Retinal pigment epithelial cell (primary cell): ENCODE data around the gene GFAP.
"Not testable (repeated sequence)": the region's sequence is repeated elsewhere in the genome, so short reads cannot be mapped to it uniquely, and the experiment has no call there.

Experiments used
- DNase-seq: peaks from one replicate; pipeline ENCODE4 v3.0.0-alpha.2; 2010; ENCODE audit warnings: low read depth
- H3K4me3 ChIP-seq: 2 replicates; pipeline ENCODE4 v1.5.1; 2011; ENCODE audit warnings: mild to moderate bottlenecking, low read length, control low read depth, moderate library complexity
- TF ChIP-seq, protein P1 (sequence below): conservative IDR thresholded peaks from 2 replicates; pipeline ENCODE4 v1.5.1; 2011; ENCODE audit warnings: low read depth, low read length, control low read depth, inconsistent platforms

Gene GFAP

DNA sequence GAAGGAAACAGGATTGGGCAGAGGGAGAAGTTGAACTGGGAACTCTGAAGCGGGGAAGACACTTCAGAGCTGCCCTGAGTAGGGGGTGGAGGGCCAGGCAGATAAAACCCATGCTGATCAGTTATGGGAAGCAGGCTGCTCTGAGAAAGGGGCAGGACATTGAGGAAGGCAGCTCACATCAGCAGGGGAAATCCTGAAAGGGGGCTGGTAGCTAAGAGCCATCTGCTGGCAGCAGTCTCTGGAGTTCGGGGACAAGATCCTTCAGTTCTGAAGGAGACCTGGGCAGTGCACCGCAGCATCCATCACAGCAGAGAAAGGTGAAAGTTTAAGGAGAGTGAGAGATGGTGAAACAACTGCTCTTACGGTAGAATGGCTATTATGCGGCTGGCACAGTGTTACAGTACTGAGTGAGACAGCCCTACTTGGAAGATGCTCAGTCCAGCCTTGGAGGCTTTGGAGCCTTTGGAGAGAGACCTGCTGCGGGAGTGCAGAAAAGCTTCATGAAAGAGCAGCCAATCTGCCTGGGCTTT, 37.7 kb upstream of the GFAP start:
- no peak overlapping the region for H3K4me3 ChIP-seq
- TF ChIP-seq, protein P1, sequence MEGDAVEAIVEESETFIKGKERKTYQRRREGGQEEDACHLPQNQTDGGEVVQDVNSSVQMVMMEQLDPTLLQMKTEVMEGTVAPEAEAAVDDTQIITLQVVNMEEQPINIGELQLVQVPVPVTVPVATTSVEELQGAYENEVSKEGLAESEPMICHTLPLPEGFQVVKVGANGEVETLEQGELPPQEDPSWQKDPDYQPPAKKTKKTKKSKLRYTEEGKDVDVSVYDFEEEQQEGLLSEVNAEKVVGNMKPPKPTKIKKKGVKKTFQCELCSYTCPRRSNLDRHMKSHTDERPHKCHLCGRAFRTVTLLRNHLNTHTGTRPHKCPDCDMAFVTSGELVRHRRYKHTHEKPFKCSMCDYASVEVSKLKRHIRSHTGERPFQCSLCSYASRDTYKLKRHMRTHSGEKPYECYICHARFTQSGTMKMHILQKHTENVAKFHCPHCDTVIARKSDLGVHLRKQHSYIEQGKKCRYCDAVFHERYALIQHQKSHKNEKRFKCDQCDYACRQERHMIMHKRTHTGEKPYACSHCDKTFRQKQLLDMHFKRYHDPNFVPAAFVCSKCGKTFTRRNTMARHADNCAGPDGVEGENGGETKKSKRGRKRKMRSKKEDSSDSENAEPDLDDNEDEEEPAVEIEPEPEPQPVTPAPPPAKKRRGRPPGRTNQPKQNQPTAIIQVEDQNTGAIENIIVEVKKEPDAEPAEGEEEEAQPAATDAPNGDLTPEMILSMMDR = no peak
- DNase-seq = no peak

DNA sequence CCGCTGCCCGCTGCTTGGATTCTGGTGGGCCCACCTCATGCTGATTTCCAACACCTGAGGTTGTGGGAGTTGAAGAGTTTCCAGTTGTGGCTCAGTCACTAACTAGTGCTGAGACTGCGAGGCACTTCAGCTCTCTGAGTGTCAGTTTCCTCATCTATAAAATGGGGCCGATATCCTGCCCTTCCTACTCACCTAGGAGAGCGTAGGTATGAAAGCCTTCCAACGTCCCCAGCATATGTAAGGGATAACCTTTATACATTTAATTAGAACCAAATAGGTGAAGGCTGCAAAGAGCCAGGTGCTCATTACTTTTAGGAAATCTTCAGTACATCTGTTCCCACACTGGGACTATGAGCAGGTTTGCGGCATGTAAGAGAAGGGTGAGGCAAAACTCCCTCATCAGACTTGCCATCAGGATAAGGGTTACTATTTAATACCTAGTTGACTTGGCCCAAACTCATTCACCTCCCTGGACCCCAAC, 33.1 kb upstream of the GFAP start:
- TF ChIP-seq, protein P1 = no peak
- DNase-seq = no peak
- peak overlapping the region; percentile 92 for H3K4me3 ChIP-seq

DNA sequence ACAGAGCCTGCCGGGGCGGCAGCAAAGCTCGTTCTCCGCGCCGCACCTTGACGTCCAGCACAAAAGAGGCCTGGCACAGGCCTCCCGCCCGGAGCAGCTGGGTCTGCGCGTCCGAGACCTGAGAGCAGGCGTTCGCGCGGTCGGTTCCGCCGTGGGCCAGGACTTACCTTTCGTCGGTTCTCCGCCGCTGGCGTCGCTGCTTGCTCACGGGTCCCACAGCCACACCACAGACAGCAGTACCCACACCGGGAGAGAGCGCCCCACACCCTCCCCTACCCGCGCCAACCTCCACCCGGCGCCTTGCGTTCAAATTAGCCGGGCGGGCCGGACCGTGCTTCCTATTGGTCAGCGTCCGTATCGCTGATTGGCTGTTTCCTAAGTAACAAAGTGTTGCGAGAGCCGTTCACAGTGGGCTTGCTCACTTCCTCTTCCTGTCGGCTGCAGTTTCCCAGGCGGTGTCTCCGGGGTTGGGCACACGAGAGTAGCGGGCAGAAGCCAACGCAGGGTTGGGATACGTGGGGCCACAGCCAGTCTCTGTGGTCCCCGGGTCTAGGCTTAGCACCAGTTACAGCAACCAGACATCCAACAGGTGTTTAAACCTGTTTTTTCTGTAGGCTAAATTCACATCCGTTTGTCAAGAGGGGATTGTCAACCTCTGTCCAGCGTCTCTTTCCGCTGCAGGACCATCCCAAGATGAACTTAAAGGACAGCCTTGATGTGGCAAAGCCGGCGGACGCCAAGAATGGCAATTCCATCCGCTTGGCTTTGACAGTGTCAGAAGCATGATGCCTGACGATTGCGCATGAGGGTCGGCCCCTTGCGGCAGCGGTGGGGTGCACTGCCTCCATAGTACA, 32.4 kb upstream of the GFAP start, which contains the start of gene KIF18B:
TSS of gene KIF18B (minus strand) at position 313 of the 854 bp plus-strand sequence. CDS start 11,429 bp downstream, outside the sequence.
- peak within 1 kb of the TSS; percentile 92 for H3K4me3 ChIP-seq
- TF ChIP-seq, protein P1 = no peak
- DNase-seq = peak; percentile 78

DNA sequence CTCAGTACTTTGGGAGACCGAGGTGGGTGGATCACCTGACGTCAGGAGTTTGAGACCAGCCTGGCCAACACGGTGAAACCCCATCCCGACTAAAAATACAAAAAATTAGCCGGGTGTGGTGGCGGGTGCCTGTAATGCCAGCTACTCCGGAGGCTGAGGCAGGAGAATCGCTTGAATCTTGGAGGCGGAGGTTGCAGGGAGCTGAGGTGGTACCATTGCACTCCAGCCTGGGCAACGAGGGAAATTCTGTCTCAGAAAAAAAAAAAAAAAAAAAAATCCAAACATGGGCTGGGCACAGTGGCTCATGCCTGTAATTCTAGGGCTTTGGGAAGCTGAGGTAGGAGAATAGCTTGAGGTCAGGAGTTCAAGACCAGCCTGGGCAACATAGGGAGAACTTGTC, 30.4 kb upstream of the GFAP start:
- not testable (repeated sequence) for H3K4me3 ChIP-seq

DNA sequence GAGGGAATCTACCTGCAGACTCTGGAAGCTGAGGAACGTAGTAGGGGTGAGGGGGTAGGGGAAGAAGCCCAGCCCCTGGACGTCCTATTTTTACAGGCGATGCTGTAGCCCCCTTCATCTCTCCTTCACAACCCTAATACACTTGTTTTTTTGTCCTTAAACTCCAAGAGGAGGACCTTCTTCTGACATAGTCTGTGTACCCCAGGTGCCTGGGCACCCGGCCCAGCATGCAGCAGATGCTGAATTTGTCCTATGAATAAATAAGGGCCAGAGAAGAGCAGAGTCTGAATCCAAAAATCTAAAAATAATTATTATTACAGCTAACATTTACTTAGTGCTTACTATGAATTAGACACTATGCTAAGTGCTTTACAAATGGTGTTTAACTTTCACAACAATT, 27.2 kb upstream of the GFAP start:
- DNase-seq = no peak
- H3K4me3 ChIP-seq = no peak overlapping the region
- TF ChIP-seq, protein P1 = no peak

More for the DNA sequence above, 30.4 kb upstream of the GFAP start:
- not testable (repeated sequence) for DNase-seq

DNA sequence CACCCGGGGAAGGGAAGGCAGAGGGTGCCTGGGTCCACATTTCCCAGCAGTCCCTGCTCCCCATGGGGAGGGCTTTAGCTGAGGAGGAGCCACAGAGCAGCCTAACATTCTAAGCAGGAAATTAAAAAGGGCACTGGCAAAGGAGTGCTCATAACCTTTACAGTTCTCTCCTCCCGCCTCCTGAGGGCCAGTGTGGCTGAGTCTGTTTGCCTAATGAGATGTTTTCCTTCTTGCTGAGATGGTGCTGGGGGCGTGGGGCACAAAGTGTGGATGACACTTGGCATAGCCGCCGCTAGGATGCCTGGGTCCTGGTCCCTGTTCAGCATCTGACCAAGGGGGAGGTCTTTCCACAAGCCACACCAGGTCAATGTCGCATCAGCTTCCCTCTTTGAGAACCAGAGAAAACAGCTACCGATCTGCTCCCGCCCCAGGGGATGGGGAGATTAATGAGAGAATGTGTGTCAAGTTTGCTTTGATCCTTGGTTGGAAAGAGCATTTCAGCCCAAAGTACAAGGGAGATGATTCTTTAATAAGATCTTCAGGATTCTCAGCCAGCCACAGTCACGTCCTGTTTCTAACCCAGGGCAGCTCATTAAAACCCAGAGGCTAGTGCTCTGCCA, 26.5 kb upstream of the GFAP start:
- TF ChIP-seq, protein P1 = no peak
- no peak for DNase-seq
- no peak overlapping the region for H3K4me3 ChIP-seq

DNA sequence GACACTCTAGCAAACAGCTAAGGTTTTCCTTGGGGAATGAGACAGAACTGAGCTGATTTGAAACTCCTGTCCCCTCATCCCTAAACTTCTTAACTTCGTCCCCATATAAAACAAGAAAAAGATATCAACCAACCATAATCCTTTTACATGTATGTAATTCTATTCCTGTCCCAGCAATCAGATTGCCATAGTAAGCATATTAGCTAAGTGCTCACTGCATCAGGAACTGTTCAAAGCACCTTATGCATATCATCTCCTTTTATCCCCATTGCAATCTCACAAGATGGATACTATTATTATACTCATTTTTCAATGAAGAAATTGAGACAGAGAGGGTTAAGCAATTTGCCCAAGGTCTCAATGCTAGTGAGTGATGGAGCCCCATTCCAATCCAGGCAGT, 25.5 kb upstream of the GFAP start:
- no peak for DNase-seq
- peak overlapping the region; percentile 7 for H3K4me3 ChIP-seq
- TF ChIP-seq, protein P1 = no peak
